ENCODE data around the gene IL6.

DNA sequence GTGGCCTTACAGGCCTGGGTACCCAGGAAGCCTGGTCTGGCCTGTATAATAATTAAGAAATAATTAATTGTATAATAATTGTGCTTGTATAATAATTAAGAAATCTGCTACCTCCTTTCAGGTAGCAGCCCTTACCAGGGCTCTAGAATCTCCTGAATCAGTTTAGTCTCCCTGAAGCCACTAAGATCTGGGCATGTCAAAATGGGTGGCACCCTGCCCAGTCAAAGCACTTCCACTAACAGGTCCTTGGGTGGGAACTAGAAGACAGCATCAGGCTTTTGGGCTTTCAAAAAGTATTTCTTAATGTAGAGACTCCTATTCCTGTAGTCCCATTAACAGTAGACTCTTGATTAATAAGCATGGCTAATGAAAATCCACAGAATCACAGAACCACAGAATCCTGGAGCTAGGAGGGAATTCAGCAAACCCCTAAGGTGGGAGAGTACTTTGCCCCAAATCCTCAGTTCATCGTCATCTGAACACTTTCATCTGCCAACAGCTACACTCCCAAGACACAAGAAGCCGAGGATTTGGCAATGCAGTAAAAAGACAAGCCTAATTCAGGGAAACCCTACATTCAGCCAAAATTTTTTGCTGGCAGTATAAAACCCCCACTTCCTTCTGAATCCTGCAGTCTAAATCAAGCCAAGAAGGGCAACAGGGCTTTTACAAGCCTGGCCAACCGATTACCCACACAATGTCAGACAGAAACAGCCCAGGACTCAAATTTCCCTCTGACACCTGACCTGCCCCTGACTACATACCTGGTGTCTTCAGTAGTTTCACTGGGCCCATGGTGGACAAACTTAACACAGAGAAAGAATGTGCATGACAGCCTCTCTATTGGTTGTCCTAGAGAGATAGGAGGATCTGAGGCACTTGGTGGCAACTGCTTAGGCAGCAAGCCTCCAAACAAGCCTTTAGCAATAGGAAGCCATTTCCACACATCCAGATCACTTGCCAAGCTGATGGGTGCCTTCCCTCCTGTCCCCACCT lies 5.9 kb upstream of the IL6 start:
- TF ChIP-seq, protein P1, sequence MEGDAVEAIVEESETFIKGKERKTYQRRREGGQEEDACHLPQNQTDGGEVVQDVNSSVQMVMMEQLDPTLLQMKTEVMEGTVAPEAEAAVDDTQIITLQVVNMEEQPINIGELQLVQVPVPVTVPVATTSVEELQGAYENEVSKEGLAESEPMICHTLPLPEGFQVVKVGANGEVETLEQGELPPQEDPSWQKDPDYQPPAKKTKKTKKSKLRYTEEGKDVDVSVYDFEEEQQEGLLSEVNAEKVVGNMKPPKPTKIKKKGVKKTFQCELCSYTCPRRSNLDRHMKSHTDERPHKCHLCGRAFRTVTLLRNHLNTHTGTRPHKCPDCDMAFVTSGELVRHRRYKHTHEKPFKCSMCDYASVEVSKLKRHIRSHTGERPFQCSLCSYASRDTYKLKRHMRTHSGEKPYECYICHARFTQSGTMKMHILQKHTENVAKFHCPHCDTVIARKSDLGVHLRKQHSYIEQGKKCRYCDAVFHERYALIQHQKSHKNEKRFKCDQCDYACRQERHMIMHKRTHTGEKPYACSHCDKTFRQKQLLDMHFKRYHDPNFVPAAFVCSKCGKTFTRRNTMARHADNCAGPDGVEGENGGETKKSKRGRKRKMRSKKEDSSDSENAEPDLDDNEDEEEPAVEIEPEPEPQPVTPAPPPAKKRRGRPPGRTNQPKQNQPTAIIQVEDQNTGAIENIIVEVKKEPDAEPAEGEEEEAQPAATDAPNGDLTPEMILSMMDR (IDR thresholded peaks at IDR 0.05 in 2 of 3, conservative IDR thresholded peaks at IDR 0.05 in 1 of 3; ENCODE audit: borderline replicate concordance in 1 of 3, insufficient read depth in 1 of 3, low read depth in 2 of 3, low read length in 2 of 3) = no peak
- TF ChIP-seq SP1 (IDR thresholded peaks at IDR 0.05; ENCODE audit: low read depth) = no peak
- TF ChIP-seq POLR2AphosphoS5 (IDR thresholded peaks at IDR 0.05; ENCODE audit: low read depth, low read length) = no peak
- no peak for TF ChIP-seq EGR1 (IDR thresholded peaks at IDR 0.05; ENCODE audit: low read depth)

Measured in HCT116 (cell line).